NCI-H1436 treated with DMSO at 0.1 percent for 48 hours (cell line): ENCODE measurements around the gene AIF1L.
"Not testable (repeated sequence)": the region's sequence is repeated elsewhere in the genome, so short reads cannot be mapped to it uniquely, and the experiment has no call there.

Experiments used
- DNase-seq: peaks from one replicate; lab custom pipeline; 2025; lab: John Stamatoyannopoulos, UW

AIF1L gene

DNA sequence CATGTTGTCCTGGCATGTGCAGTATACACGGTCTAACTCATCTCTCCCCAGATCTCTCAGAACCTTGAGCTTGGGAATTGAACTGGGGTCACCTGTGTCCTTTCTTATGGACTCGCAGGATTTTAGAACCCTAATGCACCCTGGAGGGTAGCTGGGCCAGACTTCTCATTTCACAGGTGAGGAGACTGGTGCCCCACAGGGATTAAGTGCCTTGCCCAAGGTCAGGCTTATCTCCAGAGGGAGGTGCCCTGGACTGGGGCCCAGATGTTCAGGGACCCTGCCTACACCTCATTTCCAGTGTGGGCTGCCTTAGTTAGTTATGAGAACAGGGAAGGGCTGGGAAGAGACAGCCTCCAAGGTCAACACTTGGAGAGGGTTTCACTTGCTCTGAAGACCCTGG, 25.0 kb downstream of the AIF1L start:
- no peak for DNase-seq

GRCh38 chr9:131122158-131122557, 25.8 kb downstream of the AIF1L start:
- no peak for DNase-seq

- no peak for DNase-seq
Measured at GRCh38 chr9:131125038-131125287, 28.6 kb downstream of the AIF1L start.

DNA sequence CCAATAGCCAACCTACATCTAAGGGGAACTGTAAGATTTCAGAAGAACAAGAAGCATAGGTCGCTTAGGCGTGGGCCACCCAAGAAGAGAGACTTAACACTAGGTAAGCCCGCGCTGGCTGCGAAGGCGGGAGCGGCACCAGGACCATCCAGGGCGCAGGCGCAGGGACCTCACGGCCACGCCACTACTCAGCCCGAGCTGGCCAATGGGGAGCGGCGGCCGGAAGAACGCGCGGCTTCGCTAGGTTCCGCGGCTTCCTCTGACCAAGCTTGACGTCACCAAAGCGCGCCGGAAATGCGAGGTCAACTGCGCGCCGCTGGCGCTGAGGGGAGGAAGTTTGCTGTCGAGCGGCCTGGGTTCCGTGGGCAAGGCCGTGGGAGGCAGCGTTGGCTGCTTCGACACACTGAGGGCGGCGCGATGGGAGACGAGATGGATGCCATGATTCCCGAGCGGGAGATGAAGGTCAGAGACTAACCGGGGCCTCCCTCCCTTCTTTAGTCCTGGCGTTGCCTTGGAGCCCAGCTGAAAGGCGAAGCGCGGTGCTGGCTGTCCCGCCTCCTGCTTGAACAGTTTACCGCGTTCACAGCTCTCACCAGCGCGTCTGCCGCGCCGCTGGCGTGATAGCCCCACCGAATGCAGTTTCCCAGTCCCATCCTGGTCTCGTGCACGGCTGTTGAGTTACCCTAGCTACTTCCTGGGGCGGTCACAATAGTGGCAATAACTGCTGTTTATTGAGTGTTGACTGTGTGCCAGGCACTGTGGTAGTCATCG, 29.1 kb downstream of the AIF1L start, which contains the start of gene NUP214:
NUP214 (plus strand) TSS at position 299 of the 771 bp plus-strand sequence; CDS start at position 418, 119 bp downstream.
- DNase-seq = peak; percentile 79

- DNase-seq = no peak
Measured at GRCh38 chr9:131126059-131126426, 29.7 kb downstream of the AIF1L start.

- DNase-seq = no peak
Measured at GRCh38 chr9:131129183-131129582, 32.9 kb downstream of the AIF1L start.

DNA sequence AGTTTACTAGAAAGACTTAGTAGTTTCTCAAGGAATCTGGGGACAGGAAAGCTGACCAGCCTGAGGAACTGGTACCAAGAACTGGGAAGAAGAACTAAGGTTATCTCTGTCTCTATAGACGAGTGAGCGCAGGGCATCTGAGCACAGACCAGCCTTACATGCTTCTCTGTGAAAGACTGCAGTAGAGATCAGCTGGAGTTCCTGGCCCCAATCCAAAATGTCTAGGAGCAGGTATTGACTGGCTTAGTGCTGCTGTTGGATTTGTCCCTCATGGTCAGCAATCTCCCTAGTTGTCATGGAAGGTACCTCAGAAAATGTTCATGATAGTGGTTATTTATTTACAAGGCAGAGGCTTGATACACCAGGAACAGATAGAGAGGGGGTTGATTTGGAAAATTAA, 42.3 kb downstream of the AIF1L start:
- no peak for DNase-seq

DNA sequence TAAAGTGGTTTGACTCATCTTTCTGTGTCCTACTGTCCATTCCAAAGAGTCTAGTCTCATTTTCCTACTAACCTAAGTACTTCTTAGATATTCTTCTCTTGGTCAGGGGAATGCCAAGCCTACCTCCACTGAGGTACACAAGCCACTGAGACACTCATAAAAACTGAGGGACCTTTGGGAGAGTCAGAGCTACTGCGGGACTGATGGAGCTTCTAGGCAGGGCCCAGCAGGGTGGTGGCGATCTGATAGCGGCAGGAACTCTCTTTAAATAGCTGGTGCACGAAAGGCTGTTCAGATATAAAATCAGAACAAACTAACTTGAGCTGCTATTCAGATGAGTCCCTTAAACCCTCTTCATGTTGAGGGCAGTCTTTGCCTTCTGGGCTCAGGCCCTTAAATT, 43.8 kb downstream of the AIF1L start:
- no peak for DNase-seq

DNA sequence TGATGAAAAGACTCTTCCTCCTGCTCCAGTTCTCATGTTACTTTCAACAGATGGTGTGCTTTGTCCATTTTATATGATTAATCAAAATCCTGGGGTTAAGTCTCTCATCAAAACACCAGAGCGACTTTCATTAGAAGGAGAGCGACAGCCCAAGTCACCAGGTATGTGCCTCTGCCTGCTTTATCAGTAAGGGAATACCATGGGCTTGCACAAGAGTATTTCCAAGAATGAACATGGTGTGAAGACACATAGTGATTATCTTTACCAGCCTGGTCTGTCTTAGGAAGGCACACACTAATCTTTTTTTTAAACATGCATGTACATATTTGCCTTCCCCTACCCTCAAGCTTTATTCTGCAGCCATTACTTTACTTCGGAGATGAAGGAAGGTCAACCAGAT, 44.2 kb downstream of the AIF1L start:
- DNase-seq = no peak

GRCh38 chr9:131142160-131142559, 45.8 kb downstream of the AIF1L start:
- no peak for DNase-seq

GRCh38 chr9:131144201-131144600, 47.9 kb downstream of the AIF1L start:
- no peak for DNase-seq

DNA sequence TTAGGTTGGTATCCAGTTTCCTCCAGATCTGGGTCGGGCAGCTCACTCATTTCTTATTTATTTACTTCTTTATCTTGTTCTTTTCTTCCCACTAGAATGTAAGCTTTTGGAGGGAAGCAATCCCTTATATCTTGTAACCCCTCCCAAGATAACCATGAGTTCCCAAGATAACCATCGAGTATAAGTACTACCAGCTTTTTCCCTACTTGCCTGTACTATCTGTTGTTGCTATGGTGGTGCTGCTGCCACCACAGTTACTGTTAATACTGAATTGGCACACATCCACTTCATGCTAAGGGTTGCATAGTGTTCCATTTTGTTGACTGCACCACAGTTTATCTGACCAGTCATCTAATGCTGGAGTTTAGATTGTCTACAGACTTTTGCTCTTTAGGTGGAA, 48.9 kb downstream of the AIF1L start:
- DNase-seq = no peak

DNA sequence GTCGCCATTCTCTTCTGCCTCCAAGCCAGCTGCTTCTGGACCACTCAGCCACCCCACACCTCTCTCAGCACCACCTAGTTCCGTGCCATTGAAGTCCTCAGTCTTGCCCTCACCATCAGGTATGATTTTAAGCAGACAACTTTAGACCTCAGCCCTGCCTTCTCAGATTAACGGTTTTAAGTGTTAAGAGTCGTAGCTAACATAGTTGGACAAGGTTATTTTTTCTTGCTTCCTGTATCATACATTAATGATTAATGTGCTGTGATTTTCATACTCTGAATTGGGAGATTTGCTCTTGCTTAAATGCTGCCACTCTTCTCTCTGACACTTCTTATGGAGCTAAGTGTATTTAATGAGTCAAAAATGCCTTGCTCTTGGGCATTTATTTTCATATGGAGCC, 49.9 kb downstream of the AIF1L start:
- no peak for DNase-seq

DNA sequence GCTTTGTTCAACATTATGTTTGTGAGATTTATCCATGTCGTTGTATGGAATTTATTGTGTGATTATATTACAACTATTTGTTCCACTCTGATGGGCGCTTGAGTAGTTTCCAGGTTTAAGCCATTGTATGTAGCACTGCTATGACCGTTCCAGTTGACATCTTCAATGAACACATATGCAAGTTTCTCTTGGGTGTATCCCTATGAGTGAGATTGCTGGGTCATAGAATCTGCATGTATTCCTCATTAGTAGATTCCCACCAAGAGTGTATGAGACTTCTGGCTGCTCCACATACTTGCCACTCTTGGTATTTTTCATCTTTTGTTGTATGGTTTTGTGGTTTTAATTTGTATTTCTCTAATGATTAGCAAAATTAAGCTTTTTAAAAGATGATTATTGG, 51.9 kb downstream of the AIF1L start:
- no peak for DNase-seq

DNA sequence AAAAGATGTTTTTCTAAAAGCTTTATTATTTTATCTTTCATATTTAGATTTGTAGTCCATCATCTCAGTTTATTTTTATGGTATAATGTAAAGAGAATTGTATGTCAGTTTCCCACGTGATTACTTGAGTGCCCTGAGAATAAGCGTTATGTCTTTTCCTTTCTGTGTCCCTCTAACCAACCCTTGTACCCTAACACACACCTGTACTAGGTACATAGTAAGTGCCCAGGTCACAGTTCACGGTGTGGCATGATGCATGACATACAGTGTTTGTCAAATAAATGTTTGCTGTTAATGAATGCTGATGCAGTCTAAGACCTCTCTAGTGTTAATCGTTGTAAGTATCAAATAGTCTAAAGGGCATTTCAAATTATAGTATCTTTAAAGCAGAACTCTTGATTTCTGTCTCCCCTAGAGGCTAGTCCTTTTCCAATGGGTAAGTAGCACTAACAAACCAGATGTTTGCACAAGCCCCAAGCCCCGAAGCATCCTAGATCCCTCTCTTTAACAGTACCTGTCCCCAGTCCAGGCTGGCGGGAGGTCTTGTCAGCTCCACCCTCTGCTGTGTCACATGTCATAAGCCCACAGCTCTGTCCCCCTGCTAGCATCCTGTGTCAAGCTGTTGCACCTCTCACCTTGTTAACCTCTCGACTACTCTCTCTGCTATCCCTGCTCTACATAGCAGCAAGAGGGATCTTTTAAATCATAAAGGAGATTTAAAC, 52.8 kb downstream of the AIF1L start:
- no peak for DNase-seq

DNA sequence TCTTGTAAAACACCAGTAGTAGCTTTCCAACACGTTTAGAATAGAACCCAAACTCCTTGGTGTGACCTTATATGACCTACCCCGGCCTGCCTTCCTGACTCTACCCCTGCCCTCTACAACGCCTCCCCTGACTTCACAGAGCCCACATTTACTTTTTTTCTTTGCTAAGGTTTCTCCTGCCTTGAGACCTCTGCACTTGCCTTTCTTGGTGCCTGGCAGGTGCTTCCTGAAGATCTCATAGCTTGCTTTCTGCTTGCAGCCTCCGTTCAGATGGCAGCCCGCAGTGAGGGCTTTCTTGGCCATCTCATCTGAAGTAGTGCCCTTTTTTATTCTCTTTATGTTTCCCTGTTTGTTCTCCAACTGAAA, 53.3 kb downstream of the AIF1L start:
- DNase-seq = no peak

- no peak for DNase-seq
Measured at GRCh38 chr9:131153595-131153994, 57.3 kb downstream of the AIF1L start.

DNA sequence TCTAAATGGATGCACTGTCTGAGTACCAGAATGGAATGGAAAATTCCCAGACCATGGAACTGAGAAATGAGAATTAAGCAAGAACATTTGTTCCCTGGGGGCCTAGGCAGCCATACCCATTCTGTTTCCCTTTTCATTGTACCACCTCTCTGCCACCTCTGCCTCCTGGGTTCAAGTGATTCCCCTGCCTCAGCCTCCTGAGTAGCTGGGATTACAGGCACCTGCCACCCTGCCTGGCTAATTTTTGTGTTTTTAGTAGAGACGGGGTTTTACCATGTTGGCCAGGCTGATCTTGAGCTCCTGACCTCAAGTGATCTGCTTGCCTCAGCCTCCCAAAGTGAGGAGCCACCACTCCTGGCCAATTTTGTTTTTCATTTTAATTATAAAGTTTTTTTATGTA, 62.3 kb downstream of the AIF1L start:
- not testable (repeated sequence) for DNase-seq

GRCh38 chr9:131160416-131161112, 64.2 kb downstream of the AIF1L start:
- DNase-seq = no peak

- DNase-seq = no peak
Measured at GRCh38 chr9:131161585-131161984, 65.3 kb downstream of the AIF1L start.

- no peak for DNase-seq
Measured at GRCh38 chr9:131162886-131163285, 66.6 kb downstream of the AIF1L start.

GRCh38 chr9:131165523-131165922, 69.2 kb downstream of the AIF1L start:
- DNase-seq = no peak

DNA sequence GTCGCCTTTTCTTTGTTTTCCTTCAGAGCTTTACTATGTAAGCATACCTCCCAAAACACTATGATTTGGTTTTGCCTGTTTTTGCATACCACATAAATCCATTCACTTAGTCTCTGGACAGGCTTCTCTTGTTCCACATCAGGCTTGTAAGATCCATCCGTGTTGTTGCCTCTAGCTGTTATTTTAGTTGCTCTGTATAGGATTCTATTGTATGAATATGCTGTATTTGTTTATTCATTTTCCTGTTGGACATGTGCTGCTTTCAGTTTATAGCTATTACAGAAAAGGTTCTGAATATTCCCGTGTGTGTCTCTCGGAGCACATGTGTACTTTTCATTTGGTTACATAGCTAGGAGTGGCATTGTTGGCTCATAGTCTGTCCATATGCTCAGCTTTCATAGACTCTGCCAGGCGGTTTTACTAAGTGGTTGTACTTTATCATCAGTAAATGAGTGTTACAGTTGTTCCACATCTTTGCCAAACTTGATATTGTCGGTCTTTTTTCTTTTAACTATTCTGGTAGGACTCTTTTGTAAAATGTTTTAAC, 70.9 kb downstream of the AIF1L start:
- DNase-seq = no peak
